OCI-M2 (cell line): Measurements from ENCODE around the gene PPM1D.

Experiments
- DNase-seq: peaks from one replicate; lab custom pipeline; 2025; ENCODE audit not compliant: unreplicated experiment; lab: John Stamatoyannopoulos, UW

Gene PPM1D

DNA sequence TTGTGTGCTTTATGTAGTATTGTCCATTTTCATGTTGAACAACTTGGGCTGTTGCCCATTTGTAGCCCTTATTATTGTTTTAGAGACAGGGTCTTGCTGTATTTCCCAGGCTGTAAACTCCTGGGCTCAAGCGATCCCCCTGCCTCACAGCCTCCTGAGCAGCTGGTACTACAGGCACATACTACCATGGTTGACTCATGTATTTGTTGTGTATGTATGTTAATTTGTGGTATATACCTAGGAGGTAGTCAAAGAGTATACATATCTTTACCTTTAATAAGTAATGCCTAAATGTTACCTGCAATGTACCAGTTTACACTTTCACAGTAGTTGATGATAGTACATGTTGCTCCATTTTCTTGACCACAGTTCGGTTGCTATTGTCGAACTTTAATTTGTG lies 18.1 kb downstream of the PPM1D start:
- no peak for DNase-seq

- DNase-seq, result no peak
Observed at GRCh38 chr17:60618854-60619526, 19.0 kb downstream of the PPM1D start.

- no peak for DNase-seq
Observed at GRCh38 chr17:60622961-60623360, 23.0 kb downstream of the PPM1D start.

GRCh38 chr17:60623415-60623814 lies 23.4 kb downstream of the PPM1D start:
- DNase-seq, result no peak

DNA sequence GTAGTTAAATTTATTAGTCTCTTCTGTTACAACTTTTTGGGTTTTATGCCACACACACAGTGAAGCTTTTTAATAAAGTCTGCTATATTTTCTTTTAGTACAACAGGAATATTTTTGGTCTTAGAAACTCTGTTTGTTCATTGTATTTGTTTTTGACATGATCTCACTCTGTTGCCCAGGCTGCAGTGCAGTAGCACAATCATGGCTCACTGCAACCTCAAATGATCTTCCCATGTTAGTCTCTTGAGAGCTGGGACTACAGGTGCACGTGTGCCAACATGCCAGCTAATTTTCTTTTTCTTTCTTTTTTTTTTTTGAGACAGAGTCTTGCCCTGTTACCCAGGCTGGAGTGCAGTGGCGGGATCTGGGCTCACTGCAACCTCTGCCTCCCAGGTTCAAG lies 27.1 kb downstream of the PPM1D start:
- no peak for DNase-seq

DNA sequence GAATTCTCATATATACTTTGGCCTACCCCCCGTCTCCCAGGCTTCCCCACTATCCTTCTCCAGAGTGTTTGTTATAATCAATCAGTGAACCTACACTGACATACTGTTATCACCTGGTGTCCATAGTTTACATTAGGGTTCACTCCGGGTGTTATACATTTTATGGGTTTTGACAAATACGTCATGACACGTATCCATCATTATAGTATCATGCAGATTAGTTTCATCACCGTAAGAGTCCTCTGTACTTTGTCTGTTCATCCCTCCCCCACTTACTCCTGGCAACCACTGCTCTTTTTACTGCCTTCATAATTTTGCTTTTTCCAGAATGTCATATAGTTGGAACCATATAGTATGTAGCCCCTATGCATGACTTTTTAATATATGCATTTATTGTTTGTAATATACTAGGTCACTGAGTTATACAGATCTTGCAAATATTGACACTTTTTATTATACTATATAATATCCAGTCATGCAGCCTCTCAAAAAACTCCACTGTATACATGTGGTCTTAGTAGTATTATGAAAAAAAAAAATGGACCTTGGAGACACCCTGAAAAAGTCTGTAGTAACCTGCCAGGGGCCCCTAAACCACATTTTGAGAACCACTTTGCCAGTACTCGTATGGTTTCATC lies 28.4 kb downstream of the PPM1D start:
- DNase-seq, result no peak

DNA sequence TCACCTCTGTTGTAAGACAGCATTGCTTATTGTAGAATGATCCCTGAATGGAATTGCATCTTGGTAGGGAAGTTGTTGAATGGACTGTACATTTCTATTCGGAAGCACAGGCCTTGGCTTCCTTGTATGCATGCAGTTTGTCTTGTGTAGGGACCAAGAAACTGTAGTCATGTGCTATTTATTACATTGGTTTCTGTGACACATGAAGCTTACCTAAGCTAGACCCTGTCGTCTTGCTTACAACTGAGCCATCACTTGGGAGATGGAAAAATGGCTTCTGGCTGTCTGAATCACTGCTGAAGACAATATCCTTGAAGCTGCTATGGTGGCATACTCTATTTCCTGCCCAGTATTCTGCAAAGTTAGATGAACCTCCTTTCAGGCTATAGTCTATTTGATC lies 29.1 kb downstream of the PPM1D start:
- no peak for DNase-seq

DNA sequence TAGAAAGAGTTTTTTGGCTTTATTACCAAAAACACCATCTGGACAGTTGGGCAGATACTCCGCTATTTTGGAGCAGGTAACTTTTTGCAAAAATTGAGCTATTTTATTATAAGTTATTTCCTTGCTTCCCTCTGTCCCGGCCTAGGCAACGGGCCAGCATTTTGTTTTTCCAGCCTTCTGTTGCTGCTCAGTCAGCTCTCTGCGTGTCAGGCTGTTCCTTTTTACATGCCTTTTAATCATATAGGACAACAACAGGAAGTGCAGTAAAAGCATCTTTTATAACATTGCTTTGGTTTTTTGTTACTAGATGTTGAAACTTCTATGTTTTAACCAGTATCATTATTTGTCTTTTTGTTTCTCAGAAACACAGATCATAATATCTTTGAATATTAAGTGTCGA lies 30.4 kb downstream of the PPM1D start:
- no peak for DNase-seq

DNA sequence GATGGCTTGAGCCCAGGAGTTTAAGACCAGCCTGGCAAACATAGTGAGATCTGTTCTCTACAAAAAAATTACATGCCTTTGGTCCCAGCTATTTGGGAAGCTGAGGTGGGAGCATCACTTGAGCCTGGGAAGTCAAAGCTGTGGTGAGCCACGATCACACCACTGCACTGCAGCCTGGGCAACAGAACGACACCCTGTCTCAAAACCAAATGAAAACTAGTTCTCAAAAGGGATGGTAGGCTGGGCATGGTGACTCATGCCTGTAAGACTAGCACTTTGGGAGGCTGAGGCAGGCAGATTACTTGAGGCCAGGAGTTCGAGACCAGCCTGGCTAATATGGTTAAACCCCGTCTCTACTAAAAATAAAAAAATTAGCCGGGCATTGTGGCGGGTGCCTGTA lies 31.1 kb downstream of the PPM1D start:
- DNase-seq, result no peak

DNA sequence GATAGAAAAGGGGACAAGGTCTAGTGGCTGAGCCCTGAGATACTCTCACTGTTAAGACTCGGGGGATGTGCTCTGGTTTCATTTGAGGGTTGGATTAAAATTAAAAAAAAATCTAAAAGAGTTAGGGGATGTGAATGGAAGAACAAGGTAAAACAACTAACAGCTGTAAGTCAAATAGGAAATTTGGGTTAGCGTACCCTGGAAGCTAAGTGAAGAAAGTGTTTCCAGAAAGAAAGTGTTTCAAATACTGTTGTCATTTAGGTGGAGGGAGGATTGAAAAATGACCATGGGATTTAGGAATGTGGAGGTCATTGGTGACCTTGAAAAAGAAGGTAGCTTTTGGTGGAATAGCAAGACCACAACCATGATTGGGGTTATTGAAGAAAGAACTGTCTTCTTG lies 37.7 kb downstream of the PPM1D start:
- DNase-seq, result no peak

DNA sequence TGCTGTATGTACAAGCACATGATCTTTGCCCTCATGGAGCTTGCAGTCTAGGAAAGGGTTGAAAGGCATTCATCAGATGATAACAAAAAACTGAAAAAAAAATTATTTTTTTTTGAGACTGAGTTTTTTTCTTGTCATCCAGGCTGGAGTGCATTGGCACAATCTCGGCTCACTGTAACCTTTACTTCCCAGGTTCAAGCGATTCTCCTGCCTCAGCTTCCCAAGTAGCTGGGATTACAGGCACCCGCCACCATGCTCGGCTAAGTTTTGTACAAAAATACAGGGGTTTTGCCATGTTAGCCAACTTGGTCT lies 39.0 kb downstream of the PPM1D start:
- no peak for DNase-seq

GRCh38 chr17:60640503-60640902 lies 40.5 kb downstream of the PPM1D start:
- no peak for DNase-seq

DNA sequence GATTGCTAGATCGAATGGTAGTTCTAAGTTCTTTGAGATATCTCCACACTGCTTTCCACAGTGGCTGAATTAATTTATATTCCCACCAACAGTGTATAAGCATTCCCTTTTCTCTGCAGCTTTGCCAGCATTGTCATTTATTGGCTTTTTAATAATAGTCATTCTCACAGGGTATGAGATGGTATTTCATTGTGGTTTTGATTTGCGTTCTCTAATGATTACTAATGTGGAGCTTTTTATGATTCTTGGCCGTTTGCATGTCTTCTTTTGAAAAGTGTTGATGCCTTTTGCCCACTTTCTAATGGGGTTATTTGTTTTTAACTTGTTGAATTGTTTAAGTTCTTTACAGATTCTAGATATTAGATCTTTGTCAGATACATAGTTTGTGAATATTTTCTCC lies 41.1 kb downstream of the PPM1D start:
- DNase-seq, result no peak

- no peak for DNase-seq
Observed at GRCh38 chr17:60641810-60642220, 41.8 kb downstream of the PPM1D start.

DNA sequence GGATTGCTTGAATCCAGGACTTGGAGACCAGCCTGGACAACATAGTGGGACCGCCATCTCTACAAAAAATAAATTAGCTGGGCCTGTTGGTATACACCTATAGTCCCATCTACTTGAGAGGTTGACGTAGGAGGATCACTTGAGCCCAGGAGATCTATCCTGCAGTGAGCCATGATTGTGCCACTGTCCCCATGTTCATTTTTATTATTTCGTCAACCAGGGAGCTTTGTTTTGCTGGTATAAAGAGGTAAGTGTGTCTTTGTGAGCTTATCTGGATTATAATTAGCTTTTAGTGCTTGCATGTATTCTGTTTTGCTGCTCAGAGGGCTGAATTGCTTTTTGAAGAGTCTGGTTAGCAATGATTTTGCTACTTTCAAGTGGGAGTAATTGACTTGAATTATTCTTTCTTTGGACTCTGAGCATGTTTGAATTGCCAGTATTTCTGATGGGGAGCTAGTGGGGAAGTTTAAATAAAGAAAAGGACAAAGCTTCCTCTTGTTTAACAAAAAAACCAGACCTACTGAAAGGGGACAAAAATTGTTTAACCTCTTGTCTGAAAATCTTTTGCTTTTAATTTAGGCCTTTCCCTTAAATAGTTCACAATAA lies 46.0 kb downstream of the PPM1D start:
- no peak for DNase-seq

GRCh38 chr17:60646701-60647100 lies 46.7 kb downstream of the PPM1D start:
- no peak for DNase-seq

GRCh38 chr17:60647705-60648104 lies 47.7 kb downstream of the PPM1D start:
- no peak for DNase-seq

GRCh38 chr17:60652454-60653247 lies 52.7 kb downstream of the PPM1D start:
- no peak for DNase-seq

DNA sequence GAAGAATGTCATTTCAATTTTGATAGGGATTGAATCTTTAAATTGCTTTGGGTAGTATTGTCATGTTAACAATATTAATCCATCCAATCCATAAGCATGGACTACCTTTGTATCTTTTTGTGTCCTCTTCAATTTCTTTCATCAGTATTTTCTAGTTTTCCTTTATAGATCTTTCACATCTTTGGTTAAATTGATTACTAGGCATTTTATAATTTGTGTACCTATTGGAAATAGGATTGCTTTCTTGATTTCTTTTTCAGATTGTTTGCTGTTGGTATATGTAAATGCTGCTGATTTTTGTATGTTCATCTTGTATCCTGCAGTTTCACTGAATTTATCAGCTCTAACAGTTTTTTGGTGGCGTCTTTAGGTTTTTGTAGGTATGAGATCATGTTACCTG lies 53.6 kb downstream of the PPM1D start:
- DNase-seq, result no peak

- no peak for DNase-seq
Observed at GRCh38 chr17:60656499-60656898, 56.5 kb downstream of the PPM1D start.

- DNase-seq, result no peak
Observed at GRCh38 chr17:60659156-60659555, 59.2 kb downstream of the PPM1D start.

- DNase-seq, result no peak
Observed at GRCh38 chr17:60661489-60661888, 61.5 kb downstream of the PPM1D start.
